DOHH2 (cell line): Measurements from ENCODE around the gene CACNG7.

ENCODE experiments used
- EZH2phosphoT487 ChIP-seq: fragments of 200-600 bp; sonication (generic); IDR thresholded peaks from 2 replicates; pipeline ENCODE4 v1.6.1; 2017; ENCODE audit warnings: borderline replicate concordance, mild to moderate bottlenecking, antibody characterized with exemption, low read length, moderate library complexity, mixed read lengths
- TF ChIP-seq, protein P1 (sequence below): fragments of 200-600 bp; sonication (generic); IDR thresholded peaks from one replicate; pipeline ENCODE4 v1.5.1; 2014; ENCODE audit warnings: antibody characterized with exemption, mild to moderate bottlenecking, low read depth, low read length; ENCODE audit not compliant: poor library complexity, severe bottlenecking

DNA sequence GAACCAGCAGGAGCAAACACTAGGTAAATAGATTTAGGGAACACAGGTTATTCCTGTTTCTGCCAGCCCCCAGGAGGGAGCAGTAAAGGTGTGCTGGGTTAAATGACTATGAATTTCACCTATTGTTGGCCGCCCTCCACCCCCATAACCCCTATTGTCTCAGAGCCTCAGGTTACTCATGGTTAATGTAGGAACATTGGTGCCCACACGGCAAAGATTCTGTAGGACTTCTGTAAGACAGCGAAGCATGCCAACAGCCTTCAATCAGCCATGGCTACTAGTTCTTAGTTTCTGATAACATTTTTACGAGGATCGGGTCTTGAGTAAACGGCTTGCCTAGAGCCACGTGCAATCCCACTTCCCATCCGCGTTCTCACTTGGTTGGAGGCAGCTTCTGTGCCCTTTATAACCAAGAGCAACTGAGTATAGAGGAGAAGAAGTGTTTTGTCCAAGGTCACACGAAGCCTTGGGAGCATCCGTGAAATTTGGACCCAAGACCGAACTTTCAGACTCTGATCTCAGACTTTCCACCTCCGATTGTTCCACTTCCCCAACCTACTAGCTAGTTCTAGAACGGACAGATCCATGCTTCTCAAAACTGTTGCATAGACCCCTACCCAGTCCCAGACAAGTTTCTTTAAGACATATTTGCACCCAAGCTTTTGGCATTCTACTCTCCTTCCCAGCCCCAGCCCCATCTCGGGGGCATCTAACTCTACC, 48.5 kb downstream of the CACNG7 start:
- TF ChIP-seq, protein P1, sequence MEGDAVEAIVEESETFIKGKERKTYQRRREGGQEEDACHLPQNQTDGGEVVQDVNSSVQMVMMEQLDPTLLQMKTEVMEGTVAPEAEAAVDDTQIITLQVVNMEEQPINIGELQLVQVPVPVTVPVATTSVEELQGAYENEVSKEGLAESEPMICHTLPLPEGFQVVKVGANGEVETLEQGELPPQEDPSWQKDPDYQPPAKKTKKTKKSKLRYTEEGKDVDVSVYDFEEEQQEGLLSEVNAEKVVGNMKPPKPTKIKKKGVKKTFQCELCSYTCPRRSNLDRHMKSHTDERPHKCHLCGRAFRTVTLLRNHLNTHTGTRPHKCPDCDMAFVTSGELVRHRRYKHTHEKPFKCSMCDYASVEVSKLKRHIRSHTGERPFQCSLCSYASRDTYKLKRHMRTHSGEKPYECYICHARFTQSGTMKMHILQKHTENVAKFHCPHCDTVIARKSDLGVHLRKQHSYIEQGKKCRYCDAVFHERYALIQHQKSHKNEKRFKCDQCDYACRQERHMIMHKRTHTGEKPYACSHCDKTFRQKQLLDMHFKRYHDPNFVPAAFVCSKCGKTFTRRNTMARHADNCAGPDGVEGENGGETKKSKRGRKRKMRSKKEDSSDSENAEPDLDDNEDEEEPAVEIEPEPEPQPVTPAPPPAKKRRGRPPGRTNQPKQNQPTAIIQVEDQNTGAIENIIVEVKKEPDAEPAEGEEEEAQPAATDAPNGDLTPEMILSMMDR: no peak
- TF ChIP-seq EZH2phosphoT487: no peak
